RCC 7860 (cell line): ENCODE results near the gene FRMPD3.
A peak's percentile ranks its signal among the peaks of the same experiment; 100 is the strongest.
"Not testable (repeated sequence)": the region's sequence is repeated elsewhere in the genome, so short reads cannot be mapped to it uniquely, and the experiment has no call there.

Experiments used
- DNase-seq: peaks from one replicate; pipeline ENCODE4 v3.0.0-alpha.2; 2015; ENCODE audit warnings: low spot score
- FAIRE-seq: peaks from 2 replicates; lab custom pipeline; 2012; peaks lifted over from hg19 to GRCh38; lab: Jason Lieb, UNC

The FRMPD3 gene

DNA sequence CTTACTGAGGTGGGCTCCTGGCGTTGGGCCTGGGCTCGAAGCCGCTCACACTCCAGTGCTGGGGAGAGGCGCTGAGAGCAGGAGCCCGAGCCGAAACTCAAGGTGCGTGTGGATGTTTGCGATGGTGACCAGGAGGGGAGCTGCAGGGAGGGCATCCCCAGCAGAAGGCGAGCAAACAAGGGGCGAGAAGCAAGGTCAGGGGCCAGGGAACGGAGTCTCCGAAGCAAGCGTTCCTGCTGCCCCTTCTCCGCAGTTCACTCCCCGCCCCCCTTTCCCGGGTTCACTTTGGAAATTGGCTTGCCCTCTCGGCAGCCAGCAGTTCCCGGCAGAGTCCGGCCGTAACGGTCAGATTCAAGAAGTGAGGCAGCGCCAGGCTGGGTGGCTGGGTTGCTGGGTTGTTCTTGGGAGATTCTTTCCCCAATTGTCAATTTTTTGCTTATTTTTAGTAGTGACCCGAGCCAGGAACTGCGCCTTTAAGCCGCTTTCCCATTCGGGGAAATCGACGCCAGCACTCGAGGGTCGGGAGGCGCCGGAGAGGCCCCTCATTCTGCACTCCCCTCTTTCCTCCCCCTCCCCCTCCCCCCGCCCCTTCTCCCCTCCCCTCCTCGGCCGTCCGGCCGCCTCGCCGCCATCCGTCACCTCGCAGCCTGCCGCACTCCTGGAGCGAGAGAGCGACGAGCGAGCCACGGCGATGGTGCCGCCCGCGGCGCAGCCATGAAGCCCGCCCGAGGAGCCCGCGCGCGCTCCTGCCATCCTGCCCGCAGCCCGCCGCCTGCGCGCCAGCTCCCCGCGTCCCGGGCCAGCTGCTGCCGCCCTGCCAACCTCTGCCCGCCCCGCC is at the start of gene FRMPD3:
TSS of gene FRMPD3 (plus strand) at position 655 of the 838 bp plus-strand sequence. CDS start 76,937 bp downstream, outside the sequence.
- FAIRE-seq (no peak), DNase-seq (no peak)

GRCh38 chrX:107420571-107420970 is 28.9 kb upstream of the FRMPD3 start:
- DNase-seq (no peak), FAIRE-seq (no peak)

- FAIRE-seq (no peak), DNase-seq (no peak)
Observed at GRCh38 chrX:107421337-107421861, 28.1 kb upstream of the FRMPD3 start.

DNA sequence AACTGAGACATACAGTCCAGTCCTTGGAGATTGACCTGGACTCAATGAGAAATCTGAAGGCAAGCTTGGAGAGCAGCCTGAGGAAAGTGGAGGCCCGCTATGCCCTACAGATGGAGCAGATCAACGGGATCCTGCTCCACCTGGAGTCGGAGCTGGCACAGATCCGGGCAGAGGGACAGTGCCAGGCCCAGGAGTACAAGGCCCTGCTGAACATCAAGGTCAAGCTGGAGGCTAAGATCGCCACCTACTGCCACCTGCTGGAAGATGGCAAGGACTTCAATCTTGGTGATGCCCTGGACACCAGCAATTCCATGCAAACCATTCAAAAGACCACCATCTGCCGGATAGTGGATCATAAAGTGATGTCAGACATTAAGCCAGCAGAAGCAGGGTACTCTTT is 20.4 kb upstream of the FRMPD3 start:
- DNase-seq (no peak), FAIRE-seq (no peak)

DNA sequence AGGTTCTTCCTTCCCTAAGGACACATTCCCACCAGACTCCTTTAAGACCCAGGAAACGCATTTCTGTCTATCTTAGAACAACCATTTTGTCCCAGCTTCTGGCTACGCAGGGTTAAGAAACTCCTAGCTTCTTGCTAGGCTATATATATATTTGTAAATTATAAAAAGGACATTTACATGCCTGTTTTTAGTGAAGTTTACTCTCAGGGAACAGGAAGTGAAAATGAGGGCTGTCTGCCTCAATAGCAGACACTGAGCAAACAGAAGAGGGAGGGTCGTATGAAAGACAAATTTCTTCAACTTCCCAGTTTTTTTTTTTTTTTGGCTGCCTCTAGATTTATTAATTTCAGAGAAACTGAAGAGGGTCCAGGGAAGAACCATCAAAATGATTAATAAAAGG is 9.3 kb upstream of the FRMPD3 start:
- FAIRE-seq (no peak), DNase-seq (no peak)

- DNase-seq: no peak
- FAIRE-seq: no peak
Observed at GRCh38 chrX:107440692-107441091, 8.8 kb upstream of the FRMPD3 start.

- FAIRE-seq (no peak), DNase-seq (no peak)
Observed at GRCh38 chrX:107442914-107443527, 6.4 kb upstream of the FRMPD3 start.

DNA sequence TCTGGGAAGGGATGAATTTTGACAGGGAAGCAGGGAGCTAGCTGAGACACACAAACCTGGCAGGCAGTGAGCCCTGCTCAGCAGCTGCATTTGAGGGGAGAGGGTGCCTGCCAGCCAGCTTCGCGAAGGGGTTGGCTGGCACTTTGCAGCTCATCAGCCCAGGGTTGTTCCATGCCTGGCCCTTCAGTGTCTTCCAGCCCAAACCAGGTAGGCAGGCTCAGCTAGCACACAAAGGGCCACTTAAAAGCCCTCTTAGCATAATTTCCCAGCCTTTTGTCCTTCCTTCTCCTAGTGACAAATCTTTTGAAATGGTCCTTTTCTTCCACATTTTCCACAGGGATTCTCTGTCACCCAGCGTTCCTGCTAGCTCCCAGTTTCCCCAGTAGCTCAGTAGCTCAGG is 4.3 kb upstream of the FRMPD3 start:
- DNase-seq (no peak), FAIRE-seq (no peak)

- no peak for FAIRE-seq
- DNase-seq: no peak
Observed at GRCh38 chrX:107445631-107446030, 3.8 kb upstream of the FRMPD3 start.

DNA sequence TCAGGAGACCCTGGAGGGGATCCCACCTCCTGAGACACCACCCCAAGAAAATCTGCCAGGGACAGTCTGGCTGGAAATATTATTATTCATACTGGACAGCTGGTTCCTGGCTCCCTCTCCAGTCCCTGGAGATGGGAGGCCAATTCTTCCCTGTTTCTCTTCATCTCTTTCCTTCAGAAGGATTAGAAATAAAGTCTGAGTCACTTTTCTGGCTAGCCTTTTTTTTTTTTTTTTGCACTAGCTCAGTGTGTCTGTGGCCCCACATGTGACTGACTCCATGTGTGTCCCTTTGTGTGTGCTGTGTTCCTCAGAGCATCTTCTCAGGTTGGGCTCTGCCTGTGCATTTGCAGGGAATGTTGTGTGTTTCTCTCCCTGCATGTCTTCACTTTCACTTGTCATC is 1.8 kb upstream of the FRMPD3 start:
- DNase-seq (no peak), FAIRE-seq (no peak)

DNA sequence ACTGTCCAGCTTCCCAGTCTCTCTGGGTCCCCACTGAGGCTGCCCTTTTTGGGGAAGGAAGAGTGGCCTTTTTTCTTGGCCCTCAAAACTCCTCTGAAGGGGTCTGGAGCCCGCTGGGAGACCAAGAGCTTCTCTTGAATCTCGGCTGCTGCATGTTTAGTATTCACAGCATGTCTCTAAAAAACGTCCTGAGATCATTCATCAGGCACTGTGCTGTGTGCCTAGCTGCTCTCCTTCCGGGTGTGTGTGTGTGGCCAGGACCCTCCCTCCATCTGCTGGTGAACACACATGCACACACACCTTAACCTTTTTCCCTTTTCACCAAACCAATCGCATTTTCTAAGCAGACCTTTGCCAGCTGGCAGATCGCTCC is 841 bp upstream of the FRMPD3 start:
- FAIRE-seq: no peak

DNA sequence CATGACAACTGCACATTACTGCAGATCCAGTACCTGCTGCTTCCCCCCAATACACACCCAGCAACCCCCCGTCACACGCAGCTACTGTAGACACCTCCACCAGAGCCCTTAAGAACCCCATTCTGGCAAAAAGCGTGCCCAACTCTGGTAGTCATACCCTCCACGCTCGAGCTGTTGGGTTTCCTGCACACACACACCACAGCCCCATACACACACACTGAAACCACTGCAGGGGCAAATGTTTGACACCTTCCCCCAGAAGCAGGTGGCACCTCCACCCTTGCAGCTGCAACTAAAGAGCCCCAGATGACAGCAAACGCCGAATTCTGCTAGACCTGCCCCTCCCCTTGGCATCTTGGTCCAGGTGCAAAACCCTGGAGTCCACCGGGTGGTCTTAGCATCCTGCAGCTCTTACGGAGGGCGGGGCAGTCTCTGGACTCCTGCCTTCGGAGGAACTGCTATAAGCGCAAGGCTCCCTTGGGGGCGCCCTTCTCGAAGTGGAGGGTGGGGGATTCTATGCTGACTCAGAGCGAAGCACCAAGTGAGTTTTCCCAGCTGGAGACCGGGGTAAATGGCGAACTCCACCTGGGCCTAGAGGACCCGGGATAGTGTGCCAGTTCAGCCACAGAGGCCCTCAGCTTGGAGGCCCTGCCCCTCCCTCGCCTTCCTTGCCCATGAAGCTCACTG is 1.5 kb downstream of the FRMPD3 start:
- FAIRE-seq (no peak), DNase-seq (no peak)

More for the DNA sequence above, 841 bp upstream of the FRMPD3 start:
- DNase-seq: no peak

- FAIRE-seq (no peak), DNase-seq (no peak)
Observed at GRCh38 chrX:107451731-107452130, 2.3 kb downstream of the FRMPD3 start.

- FAIRE-seq (no peak), DNase-seq (no peak)
Observed at GRCh38 chrX:107452581-107452980, 3.1 kb downstream of the FRMPD3 start.

DNA sequence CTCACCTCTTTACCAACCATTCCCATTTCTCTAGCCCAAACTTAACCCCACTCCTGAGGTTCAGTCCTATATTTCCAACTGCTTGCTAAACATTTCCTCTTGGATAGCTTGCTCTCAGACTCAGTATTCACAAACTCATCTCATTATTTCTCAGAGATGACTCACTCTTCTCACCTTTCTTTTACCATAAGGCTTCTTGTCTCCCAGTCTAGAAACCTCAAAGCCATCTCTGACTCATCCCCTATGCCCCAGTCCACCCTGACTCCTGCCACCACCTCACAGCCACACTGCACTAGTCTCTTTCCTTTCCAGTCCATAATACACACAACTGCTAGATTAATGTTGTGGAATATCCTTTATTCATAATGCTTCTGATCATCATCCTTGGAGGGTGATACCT is 4.8 kb downstream of the FRMPD3 start:
- DNase-seq (peak; percentile 65), FAIRE-seq (peak; percentile 98)

DNA sequence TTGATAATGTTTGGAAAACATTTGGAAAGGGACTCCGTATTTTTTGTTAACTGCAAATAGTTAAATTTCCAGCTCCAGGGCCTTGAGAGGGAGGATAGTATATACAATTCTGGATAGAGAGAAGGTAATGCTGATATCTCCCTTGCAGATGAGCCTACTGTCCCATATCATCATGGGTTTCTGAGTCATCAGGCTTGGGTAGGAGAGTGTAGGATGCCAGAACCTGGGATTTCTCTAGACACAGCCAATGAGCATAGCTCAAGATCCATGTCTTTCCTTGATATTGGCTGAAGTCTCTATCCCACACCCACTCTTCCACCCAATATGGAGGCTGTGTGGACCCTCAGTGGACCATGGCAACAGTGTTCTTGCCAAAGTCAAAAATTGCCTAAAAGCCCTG is 7.8 kb downstream of the FRMPD3 start:
- FAIRE-seq: no peak
- no peak for DNase-seq

DNA sequence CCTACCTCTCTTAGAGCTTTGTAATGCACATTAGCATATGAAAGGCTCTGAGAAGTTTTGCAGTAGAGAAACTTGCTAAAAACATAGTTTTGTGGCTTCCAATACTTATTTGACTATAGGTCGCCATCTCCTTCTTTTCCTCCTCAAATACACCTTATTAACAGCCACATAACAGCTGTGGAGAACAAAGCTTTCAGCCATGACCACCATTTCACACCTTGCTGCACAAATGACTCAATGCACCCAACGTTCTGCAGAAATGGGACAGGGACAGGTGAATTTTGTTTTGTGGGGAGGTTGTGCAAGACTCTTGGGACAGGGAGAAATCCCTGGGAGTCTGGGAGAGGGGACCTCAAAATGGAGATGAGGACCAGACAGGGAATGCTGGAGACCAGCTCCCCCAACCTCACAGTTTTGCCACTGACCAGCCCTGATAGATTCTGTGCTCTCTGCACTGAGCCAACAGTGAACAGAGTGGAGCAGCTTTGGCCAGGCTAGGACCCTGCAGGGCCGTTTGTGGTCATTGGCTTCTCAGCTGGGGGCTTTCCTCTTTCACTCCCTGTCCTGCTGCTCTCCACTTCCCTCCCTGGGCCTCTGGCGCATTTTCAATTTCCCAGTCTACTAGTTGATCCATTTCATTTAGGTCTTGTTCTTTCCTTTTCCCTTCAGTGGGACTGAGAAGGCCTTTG is 16.6 kb downstream of the FRMPD3 start:
- no peak for DNase-seq
- no peak for FAIRE-seq

DNA sequence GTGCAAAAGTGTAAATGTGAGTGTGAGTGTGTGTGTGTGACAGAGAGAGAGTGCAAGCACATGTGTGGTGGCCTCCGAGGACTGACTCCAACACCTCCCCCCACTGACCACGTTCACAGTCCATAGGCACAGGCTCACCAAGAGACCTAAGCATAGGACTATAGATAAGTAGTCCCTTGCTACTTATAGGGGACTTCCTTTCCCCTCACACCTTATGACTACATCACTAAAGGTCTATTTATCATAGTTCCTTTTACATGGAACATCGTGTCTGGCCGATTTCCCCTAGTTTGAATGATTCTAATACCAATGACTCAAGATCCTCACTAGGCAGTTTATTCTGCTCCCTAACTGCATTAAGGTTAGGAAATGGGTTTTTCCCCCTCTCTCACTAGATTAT is 17.8 kb downstream of the FRMPD3 start:
- FAIRE-seq (no peak), DNase-seq (no peak)

DNA sequence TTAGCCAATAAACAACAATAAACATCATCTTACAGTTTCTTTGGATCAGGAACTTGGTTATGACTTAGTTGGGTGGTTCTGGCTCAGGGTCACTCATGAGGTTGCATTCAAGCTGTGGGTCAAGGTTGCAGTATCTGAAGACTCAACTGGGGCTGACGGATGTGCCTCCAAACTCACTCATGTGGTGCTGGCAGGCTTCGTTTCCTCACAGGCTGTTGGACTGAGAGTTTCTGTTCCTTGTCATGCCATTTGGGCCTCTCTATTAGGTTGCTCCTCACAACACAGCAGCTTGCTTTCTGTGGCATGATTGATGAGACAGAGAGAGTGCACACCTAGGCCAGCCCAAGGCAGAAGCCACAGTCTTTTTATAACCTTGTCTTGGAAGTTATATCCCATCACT is 20.7 kb downstream of the FRMPD3 start:
- no peak for FAIRE-seq
- no peak for DNase-seq

- FAIRE-seq (no peak), DNase-seq (no peak)
Observed at GRCh38 chrX:107470971-107471370, 21.5 kb downstream of the FRMPD3 start.

DNA sequence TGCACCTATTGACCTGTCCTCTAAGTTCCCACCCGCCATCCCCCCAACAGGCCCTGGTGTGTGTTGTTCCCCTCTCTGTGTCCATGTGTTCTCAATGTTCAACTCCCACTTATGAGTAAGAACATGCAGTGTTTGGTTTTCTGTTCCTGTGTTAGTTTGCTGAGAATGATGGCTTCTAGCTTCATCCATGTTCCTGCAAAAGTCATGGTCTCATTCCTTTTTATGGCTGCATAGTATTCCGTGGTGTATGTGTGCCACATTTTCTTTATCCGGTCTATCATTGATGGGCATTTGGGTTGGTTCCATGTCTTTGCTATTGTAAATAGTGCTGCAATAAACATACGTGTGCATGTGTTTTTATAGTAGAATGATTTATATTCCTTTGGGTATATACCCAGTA is 22.0 kb downstream of the FRMPD3 start:
- not testable (repeated sequence) for FAIRE-seq, DNase-seq
